HG03039 (cell line): ENCODE measurements around the gene FAM135A.
A peak's percentile ranks its signal among the peaks of the same experiment; 100 is the strongest.
"Not testable (repeated sequence)": the region's sequence is repeated elsewhere in the genome, so short reads cannot be mapped to it uniquely, and the experiment has no call there.

Experiments
- ATAC-seq: cut with Tn5 transposase; IDR thresholded peaks from one replicate; pipeline ENCODE4 v1.9.1; 2021; ENCODE audit warnings: mild to moderate bottlenecking, moderate library complexity; ENCODE audit not compliant: unreplicated experiment

Gene FAM135A

DNA sequence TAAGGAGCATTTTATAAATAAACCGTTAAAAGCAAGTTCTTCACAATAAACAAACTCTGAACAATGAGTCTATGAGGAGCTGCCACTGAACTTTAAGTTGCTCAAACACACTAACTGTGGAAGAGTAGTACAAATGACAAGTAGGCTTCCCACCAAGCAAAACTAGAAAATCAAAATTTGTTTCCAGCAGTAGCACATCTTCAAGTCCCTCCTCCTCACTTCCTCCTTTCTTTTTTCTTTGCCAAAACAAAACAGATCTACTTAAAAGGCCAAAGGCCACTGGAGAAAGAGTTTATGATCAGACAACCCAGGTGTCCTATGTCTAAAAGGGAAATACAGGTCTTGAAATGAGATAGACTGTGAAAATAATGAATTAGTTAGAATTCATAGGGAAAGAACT lies 17.1 kb upstream of the FAM135A start:
- no peak for ATAC-seq

DNA sequence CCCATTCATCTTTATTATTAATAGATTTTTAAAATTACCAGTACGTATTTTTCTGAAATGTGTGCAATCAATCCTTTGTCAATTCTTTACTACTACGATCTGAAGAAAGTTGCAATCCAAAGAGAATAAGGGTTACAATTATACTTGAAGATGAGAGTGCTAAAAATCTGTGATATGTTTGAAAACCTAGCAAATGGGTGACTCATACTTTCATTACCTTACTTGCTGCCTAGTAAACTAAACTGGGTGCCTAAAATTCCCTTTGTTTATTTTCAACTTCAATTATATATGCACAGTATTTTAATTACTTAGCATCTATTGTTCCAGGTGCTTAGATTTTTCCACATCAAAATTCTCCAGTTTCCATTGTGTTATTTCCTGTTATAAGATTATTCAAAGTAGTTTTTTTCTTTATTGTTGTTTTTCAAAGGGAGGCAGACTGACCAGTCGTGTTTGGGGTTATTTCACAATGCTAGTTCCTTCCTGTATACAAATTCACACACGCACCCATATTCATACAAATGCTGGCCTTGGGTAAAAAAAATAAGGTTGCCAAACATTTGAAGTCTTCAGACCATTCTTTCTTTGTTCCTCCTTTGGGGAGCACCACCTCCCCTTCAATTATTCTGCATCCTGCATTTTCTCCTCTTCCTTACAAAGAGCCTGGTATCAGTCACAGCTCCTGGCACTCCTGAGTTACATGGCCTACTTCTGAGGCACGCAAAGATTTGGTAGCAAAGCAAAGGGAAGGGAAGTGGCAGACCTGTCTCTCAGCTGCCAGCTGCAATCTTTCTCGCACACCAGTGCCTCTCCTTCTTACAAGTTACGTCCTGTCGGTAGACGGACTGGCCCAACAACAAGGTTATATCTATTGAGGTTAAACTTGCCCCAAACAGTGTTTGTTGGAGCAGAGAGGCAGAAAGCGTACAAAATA lies 16.2 kb upstream of the FAM135A start:
- ATAC-seq, result no peak

DNA sequence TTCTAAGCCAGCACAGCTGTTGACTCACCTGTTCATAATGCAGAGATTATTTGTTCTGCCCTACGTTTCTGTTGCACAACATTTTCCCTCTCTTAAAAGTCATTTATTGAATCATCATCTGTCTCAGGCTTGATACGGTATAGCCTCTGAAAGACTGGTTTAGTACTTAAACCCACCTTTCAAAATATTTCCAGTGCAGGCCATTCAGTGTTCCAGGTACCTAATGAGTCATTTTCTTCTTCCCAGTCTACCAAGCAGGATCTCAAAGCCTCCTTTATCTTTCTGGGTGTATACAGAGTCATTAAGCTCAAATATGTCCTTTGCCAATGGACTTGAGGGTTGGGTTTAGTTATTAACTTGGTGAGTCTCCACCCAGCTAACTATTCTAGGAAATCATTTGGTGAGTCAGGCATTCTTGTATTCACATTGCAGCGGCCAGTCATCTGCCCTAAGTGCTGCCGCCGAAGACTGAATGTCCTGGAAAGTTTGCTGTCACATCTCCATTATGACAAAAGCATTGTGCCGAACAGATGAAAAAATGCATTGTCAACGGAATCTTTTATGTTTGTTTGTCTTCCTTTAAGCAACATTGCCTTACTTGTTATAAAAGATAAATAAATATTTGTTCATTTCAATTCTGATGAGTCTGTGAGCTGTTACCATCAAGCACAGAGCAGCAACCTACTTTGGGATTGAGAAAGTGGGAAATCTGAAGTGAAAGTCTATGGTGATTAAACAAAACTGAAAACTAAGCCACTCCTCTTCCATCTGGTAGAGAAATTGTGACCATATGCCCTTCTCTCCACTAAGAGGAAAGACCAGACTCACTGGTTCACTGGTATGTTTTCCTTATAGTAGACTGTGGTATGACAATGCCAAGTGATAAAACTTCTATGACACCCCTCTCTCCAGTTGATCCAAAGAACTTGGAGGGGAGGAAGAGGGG lies 14.3 kb upstream of the FAM135A start:
- no peak for ATAC-seq

DNA sequence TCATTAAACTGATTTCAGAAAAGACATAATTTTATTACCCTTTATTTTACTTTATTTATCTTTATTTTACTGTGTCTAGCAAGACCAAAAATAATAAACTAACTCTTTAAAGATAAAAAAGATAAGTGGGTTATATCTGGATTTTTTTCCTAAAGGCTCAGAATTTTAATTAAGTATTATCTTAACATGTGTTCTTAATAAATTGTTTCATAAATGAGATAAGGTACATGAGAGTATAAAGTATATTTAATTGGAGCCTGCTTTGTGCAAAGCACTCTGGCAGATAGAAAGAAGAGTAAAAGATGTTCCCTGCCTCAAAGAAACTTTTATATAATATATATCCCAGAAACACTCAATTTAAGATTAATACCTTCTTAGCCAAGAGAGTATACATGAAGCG lies 8.7 kb upstream of the FAM135A start:
- ATAC-seq, result no peak

DNA sequence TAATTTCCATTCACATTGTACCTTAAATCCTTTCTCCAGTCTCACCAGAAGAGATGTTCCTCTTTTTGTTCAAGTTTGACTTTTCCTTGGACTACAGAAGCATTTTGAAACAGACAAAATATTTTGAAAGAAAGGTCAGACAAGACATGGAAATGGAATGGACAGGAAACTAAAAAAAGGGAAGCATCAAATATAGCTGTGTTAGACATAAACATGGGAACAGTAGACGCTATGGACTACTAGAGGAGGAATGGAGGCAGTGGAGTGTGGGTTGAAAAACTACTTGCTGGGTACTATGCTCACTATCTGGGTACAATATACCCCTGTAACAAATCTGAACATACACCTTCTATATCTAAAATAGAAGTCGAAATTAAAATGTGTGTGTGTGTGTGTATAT lies 4.1 kb upstream of the FAM135A start:
- ATAC-seq, result no peak

DNA sequence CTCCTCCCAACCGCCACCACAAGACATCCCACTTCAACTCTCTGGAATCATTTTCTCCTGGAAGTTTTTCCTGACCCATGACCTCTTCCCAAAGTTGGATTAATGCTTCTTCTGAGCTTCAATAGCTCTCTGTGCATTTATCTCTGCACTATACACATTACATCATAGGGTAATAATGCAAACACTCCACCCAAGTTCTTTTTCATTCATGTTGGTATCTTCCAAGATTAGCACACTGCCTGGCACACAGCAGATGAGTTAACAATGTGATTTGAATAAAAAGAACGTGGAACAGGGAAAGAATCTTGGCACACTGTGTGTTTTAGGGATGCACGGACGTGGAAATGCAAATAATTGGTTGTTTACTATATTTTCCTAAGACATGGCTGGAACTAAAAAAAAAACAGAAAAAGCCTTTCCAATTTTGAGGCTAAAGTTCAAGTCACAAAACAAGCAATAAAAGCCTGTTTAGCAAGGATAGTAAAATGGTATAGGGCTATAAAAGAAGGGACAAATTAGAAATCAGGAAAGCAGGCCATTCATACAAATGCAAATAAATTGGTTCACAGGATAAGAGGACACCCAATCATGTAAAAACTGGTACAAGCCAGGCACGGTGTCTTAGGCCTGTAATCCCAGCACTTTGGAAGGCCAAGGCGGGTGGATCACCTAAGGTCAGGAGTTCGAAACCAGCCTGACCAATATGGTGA lies 1.6 kb upstream of the FAM135A start:
- ATAC-seq, result no peak

DNA sequence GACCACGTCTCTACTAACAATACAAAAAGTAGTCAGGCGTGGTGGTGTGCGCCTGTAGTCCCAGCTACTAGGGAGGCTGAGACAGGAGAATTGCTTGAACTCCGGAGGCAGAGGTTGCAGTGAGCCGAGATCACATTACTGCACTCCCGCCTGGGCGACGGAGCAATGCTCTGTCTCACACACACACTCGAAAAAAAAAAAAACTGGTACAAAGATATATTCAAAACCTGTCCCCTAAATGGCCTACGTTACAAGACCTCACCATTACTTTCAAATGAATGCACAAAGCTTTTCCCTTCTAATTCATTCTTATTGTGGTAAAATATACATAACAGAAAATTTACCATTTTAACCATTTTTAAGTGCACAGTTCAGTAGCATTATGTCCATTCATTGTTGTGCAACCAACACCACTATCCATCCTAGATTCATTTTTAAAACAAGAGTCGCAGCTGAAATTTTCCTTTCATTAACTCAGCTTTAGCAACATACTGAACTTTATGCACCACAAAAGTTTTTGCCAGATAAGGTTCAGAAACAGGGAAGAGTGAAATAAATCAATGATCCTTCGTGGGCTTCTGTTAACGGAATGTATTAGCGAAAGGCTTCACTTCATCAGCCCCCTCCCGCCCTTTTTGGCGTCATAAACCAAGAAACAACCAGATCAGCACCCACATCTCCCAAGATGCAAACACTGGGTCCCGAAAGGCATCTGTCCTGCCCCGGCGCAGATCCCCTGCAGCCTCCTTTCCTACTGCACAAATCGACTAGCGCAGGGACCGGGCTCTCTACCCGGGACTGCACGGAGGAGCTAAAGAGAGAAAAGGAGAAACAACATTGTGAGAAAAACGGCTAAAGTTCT lies 825 bp upstream of the FAM135A start:
- peak; percentile 22 for ATAC-seq

DNA sequence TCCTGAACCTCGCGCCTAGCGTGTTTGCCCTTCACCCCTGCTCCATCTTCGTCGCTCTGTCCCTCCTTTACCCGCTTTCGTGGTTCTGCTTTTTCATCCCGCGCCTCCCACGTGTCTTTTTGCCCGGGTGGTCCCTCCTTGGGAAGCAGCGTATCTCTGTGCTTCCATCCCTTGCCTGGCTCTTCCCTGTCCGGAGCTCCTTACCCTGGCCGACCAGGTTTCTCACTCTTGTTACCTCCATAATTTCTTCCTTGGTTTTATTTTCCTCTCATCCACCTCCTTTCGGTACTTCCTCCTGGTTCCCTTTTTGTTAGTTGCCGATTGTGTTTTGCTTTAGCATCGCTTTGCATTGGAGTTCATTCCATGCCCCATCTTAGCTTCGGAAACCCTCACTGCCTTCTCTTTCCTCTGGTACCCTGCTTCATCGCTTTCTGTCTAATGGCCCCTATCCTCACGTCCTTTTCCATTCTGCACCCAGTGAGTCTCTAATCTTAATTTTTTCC lies 735 bp downstream of the FAM135A start:
- ATAC-seq, result no peak

DNA sequence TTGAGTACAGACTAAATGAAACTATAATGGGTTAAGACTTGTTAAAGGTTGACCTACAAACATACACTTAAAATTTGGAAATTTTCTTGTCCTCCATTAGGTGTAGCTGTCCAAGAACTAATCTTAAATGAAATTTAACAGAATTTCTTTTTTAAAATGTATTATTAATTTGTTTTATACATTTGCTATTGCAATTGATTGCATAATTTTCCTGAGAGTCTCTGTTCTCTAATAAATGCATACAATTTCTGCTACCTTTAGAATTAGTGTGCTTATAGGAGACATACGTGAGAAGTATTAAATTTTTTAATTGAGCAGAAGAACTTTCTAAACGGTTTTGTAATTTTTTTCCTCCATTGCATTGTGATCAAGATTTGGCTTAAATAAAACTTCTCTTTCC lies 1.5 kb downstream of the FAM135A start:
- ATAC-seq, result no peak

DNA sequence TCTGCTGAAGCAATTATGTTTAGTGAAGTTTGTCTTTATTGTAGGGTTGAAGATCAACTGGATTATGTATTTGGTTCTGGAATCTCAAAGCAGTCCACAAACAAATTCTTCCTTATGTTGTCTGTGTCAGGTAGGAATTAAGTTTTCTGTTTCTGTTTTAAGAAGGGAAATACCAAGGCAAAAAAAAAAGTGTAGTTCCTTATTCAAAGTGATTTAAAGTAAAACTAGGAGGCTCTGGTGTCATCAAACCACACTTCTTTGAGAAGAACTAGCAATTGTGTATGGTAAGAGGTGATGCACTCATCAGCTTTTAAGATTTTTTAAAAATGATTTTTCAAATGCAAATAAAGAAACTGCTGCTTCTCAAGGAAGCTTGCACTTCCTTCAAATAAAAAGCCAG lies 1.9 kb downstream of the FAM135A start:
- no peak for ATAC-seq

DNA sequence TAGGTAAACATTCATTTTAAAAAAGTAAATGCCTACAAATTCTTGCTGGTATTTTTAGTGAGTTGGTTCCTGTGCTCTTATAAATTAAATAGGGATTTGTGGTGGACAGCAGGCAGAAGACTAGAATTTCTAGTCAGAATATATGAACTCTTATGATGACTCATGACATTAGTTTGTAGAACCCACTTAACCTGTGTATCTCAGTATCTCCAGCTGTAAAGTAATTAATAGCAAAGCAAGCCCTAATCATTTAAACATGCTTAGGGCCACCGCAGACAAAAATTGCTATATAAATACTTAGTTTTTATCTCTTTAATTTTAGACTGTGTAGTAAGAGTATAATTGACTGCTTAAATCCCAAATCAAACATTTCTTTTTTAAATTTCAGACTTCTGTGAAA lies 2.4 kb downstream of the FAM135A start:
- ATAC-seq, result no peak

DNA sequence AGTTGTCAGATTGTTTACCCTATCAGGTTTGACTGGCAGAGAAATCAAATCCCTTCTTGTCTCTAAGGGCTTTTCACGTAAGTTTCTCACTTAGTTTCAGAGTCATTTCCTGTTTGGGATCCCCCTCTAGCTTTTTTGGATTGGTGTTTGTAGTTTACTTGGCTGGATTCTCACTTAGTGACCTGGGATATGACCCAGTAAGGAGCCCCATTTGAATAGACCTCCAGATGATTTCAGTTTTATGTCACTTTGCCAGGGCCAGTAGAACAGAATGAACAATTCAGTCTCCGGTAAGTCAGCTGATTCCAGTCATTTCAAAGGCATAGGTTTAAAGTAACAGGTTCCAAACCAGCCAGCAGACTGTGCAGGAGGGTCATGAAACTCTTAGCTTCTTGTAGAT lies 8.2 kb downstream of the FAM135A start:
- no peak for ATAC-seq

DNA sequence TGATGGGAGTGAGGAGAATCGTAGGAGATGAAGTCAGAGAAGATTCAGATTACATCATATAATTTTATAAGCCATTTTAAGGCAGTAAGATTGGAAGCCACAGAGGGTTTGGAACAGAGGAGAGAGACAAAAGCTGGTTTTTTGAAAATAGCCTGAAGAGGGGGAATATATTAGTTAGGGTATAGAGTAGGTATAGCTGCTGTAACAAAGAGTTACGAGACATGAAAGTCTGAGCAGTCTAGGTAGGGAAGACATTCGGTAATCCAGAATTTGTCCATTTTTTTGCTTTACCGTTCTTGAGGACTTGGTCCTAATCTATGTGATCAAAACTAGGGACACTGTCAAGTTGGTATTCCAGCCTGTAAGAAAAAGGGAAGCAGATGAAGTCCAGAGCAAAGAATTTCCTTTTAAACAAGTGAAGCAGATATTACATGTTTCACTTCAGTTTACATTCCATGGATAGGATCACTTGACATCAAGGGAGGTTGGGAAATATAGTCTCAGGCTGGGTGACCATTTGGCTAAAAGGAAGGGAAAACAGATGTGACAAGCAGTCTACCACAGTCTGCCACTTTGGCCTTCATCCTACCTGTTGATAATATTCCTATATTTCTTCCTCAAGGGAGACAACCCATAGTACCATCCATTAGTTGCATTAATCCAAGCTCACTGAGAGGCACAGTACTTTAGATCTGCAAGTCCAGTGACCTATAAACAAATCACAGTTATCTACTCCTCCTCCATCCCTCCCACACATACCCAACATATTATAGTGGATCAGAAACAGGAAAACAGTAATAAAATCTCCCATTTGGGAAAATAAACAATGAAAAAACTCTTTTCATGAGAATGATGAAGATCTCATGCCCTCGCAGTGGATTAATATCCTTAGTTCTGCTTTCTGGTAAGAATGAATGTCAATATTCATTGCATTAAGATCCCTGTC lies 10.2 kb downstream of the FAM135A start:
- ATAC-seq, result no peak

DNA sequence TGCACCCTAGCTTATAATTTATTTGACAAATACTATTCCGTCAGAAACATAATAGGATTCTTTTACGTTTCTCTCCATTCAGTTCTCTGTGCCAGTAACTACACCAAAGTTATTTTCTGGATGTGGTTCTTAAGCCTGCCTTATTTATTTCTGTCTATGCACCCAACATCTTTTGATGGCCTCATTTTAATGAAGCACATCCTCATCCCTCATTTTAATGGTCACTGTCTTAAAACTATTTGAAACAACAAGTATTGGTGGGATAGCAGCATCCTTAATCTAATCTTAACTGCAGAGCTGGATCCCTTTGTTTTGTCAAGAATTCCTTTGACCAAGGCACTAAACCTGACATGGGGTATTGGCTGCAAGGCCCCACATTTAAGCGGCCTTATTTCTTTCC lies 11.0 kb downstream of the FAM135A start:
- no peak for ATAC-seq

DNA sequence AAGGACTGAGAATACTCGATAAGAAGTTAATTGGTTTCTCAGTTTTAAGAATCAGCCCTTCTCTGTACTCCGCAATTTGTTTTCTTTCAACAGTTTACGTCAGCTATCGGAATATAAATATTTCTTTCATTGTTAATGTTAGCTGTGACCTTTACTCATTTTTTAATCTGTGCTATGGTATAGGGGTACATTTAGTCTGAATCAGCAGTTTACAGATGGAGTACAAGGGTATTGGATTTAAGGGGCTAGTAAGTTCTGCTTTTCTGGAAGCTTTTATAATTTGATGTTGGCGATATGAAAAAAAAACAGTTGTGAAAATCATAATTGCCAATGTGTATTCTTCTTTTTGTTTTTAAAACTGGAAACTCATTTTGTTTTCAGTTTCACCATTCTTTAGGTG lies 23.0 kb downstream of the FAM135A start:
- no peak for ATAC-seq

DNA sequence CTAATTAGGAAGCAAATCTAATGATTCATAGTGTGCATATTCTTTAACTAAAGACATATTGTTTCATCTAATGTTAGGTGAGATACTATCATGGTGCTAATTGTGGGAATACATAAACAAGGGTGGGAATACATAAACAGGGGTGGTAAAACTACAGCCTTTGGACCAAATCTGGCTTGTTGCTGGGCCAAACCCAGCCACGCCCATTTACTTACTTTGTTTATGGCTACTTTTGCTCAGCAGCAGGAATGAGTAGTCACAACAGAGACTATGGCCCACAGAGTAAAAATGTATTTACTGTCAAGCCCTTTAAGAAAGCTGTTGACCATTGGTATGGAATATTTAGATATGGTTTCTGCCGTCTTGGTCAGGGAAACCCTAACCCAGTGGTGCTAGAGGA lies 31.7 kb downstream of the FAM135A start:
- no peak for ATAC-seq

DNA sequence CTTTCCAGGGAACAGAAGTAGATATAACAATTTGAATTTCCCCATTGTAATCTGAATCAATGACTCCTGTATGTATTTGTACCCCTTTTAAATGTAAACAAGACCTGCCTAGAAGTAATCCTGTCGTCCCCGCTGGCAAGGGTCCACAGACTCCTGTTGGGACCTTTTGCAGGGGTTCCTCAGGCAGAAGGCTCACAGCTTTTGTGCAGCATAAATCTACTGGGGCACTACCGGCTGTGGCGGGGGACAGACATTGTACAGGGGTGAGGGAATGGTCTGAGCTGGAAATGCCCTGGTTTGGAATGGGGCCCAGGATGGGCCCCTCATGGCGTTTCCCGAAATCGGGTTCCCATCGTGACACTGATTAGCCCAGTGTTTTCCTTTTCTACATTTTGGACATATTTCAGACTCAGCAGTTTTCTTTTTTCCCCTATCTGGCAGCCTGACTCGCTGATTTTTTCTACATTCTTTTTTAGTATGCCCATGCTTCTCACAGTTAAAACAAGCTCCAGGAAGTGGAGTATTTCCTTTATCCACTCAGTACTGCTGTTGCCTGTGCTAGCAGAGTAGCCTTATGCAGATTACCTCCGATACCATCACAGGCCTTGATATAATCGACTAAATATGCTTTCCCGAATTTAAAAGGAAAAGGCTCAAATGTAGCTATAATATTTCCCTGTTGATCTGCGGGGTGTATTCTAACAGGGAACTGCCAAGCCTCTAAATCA lies 34.2 kb downstream of the FAM135A start:
- not testable (repeated sequence) for ATAC-seq

DNA sequence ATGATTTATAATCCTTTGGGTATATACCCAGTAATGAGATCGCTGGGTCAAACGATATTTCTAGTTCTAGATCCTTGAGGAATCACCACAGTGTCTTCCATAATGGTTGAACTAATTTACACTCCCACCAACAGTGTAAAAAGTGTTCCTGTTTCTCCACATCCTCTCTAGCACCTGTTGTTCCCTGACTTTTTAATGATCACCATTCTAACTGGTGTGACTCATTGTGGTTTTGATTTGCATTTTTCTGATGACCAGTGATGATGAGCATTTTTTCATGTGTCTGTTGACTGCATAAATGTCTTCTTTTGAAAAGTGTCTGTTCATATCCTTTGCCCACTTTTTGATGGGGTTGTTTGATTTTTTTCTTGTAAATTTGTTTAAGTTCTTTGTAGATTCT lies 40.6 kb downstream of the FAM135A start:
- ATAC-seq, result not testable (repeated sequence)
